Keratinocyte (primary cell): ENCODE results near the gene TRABD2B.

Experiments
- CTCF ChIP-seq, 3 experiments: IDR thresholded peaks in 1 of 3; conservative IDR thresholded peaks in 1 of 3; optimal IDR thresholded peaks in 1 of 3; 2 replicates in 2 of 3; 3 replicates in 1 of 3; pipeline versions ENCODE3 to v1.5.1; 2011; ENCODE audit warnings: low read length in 3 of 3, mild to moderate bottlenecking in 3 of 3, moderate library complexity in 2 of 3, control low read depth in 1 of 3, inconsistent platforms in 1 of 3; ENCODE audit not compliant: insufficient read depth in 2 of 3; ENCODE audit errors: extremely low read depth in 1 of 3
- EZH2 ChIP-seq: IDR thresholded peaks from one replicate; pipeline ENCODE4 v1.6.1; 2012; ENCODE audit warnings: inconsistent platforms, mild to moderate bottlenecking, low read length, moderate library complexity

- TF ChIP-seq CTCF (optimal IDR thresholded peaks at IDR 0.05 in 1 of 3, IDR thresholded peaks at IDR 0.05 in 1 of 3, conservative IDR thresholded peaks at IDR 0.05 in 1 of 3; ENCODE audit: extremely low read depth in 1 of 3, insufficient read depth in 2 of 3, low read length in 3 of 3) (no peak), EZH2 (no peak)
These were observed 16.1 kb upstream of the TRABD2B start for GRCh38 chr1:48013270-48013669.
